GM23248 (cell line): Measurements from ENCODE around the gene HOXA9.

ENCODE experiments used
- EZH2 ChIP-seq: fragments of 200-600 bp; sonication (generic); IDR thresholded peaks from 2 replicates; pipeline ENCODE4 v1.6.1; 2018; ENCODE audit warnings: antibody characterized with exemption, mild to moderate bottlenecking; ENCODE audit not compliant: insufficient read depth, poor library complexity, severe bottlenecking
- EZH2phosphoT487 ChIP-seq: fragments of 200-600 bp; sonication (generic); IDR thresholded peaks from 2 replicates; pipeline ENCODE4 v1.6.1; 2018; ENCODE audit warnings: antibody characterized with exemption, moderate library complexity, mild to moderate bottlenecking, low read depth; ENCODE audit not compliant: insufficient read depth

GRCh38 chr7:27167916-27168264 is 2.6 kb upstream of the HOXA9 start:
- no peak for TF ChIP-seq EZH2phosphoT487
- TF ChIP-seq EZH2: no peak
